ENCODE data around the gene FYCO1. TPM values are rescaled to one million over a fixed set of nuclear protein-coding genes. Genes with fewer than 3 reads are reported as not detected.
A peak's percentile ranks its signal among the peaks of the same experiment; 100 is the strongest.

The FYCO1 gene
- polyA plus RNA-seq, 3 donors, result 0.59 to 5.0 (median 1.3) TPM

DNA sequence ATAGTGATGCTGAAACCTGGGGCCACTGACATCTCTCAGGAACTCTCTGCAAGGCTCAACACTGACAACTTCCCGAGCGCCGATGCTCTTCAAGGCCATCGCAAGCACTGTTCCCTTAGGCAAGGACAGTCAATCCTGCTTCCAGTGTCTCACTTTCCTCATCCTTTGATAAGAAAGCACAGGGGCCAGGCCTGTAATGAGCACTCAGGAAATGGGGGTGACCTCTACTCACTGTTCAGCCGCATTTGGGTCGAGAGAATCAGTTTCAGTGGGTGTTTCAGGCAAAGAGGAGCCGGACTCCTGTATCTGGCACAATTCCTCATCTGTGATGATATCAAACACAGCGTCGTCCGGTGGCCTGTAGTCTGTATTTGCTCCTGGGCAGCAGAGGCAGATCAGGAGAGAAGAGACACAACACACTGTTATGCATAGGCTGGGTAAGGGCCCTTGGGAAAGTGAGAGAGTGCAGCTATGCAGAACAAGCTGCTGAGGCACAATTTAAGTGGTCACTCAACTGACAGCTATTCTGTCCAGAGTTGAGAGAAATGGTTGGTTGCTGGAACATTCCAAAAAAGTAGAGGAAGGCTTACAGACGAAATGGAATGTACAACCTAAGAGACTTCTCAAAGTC is 40.5 kb downstream of the FYCO1 start:
- Histone ChIP-seq H3K27me3 (ENCODE audit: control insufficient read depth in 2 of 2, insufficient read depth in 2 of 2, low read length in 2 of 2) (no peaks in the 10 kb centered on the region), H3K27ac (ENCODE audit: low read depth in 1 of 2, low read length in 2 of 2) (no peak overlapping the region), H3K79me2 (ENCODE audit: insufficient read depth, low read length) (no peaks in the 10 kb centered on the region), H3K4me3 (replicated peaks in 1 of 3; ENCODE audit: low read depth in 2 of 3, low read length in 3 of 3) (no peak overlapping the region), H4K20me1 (ENCODE audit: insufficient read depth, low read length) (no peaks in the 10 kb centered on the region), H3K9me3 (replicated peaks in 1 of 2; ENCODE audit: control insufficient read depth in 1 of 2, insufficient read depth in 1 of 2, low read length in 2 of 2) (no peaks in the 10 kb centered on the region), H2AFZ (ENCODE audit: insufficient read depth, low read depth, low read length, poor library complexity, severe bottlenecking) (no peak overlapping the region), H3K36me3 (replicated peaks in 1 of 2; ENCODE audit: control insufficient read depth in 1 of 2, insufficient read depth in 2 of 2, low read length in 2 of 2) (peaks cover 94 to 99% of the 10 kb centered on the region in 2 donors), H3K4me1 (ENCODE audit: control insufficient read depth in 1 of 2, insufficient read depth in 2 of 2, low read length in 2 of 2) (no peaks in the 10 kb centered on the region), H3K4me2 (replicated peaks; ENCODE audit: extremely low read depth, low read length, poor library complexity, severe bottlenecking) (no peak overlapping the region), H3K9ac (ENCODE audit: insufficient read depth, low read length, poor library complexity, severe bottlenecking) (no peak overlapping the region)
- no peak for DNase-seq
- H3K36me3 Mint-ChIP-seq, result peaks cover 95 to 99% of the 10 kb centered on the region in 2 donors
- peaks cover 0 to 2% (median 0%) of the 10 kb centered on the region in 7 donors for H3K9me3 Mint-ChIP-seq
- peak overlapping the region in 2 of 7 donors; percentile 8 to 22 for H3K27ac Mint-ChIP-seq
- no peak overlapping the region for H3K4me3 Mint-ChIP-seq
- peaks cover 0 to 3% (median 2%) of the 10 kb centered on the region in 3 donors for H3K27me3 Mint-ChIP-seq (ENCODE audit: low read depth in 3 of 3)
- H3K4me1 Mint-ChIP-seq, result no peaks in the 10 kb centered on the region
- intact Hi-C loops (cut with micrococcal nuclease), result no loop called here
- TF ChIP-seq, protein P1, sequence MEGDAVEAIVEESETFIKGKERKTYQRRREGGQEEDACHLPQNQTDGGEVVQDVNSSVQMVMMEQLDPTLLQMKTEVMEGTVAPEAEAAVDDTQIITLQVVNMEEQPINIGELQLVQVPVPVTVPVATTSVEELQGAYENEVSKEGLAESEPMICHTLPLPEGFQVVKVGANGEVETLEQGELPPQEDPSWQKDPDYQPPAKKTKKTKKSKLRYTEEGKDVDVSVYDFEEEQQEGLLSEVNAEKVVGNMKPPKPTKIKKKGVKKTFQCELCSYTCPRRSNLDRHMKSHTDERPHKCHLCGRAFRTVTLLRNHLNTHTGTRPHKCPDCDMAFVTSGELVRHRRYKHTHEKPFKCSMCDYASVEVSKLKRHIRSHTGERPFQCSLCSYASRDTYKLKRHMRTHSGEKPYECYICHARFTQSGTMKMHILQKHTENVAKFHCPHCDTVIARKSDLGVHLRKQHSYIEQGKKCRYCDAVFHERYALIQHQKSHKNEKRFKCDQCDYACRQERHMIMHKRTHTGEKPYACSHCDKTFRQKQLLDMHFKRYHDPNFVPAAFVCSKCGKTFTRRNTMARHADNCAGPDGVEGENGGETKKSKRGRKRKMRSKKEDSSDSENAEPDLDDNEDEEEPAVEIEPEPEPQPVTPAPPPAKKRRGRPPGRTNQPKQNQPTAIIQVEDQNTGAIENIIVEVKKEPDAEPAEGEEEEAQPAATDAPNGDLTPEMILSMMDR (IDR thresholded peaks at IDR 0.05), result no peak
- 86% methylated on average over 9 of the region's 11 CpGs for WGBS (ENCODE audit: insufficient coverage)

DNA sequence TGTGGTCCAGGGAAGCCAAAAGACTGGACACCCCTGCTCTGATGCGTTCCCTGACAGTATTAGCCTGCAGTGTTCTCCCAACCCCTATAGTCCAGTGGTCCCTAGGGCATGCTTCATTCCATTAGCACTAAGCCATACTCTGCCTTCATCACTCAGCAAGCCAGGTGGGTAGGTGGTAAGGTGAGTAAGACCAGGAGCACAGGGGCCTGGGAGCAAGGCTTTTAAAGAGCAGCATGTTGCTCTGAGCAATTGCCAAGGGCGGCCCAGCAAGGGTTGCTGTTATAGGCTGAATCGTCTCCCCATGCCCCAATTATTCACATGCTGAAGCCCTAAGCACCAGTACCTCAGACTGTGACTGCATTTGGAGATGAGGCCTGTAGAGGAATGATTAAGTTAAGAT is 41.3 kb downstream of the FYCO1 start:
- H3K9me3 Mint-ChIP-seq, result peaks cover 0 to 2% (median 0%) of the 10 kb centered on the region in 7 donors
- Histone ChIP-seq H3K9me3 (replicated peaks in 1 of 2; ENCODE audit: control insufficient read depth in 1 of 2, insufficient read depth in 1 of 2, low read length in 2 of 2) (no peaks in the 10 kb centered on the region), H3K4me1 (ENCODE audit: control insufficient read depth in 1 of 2, insufficient read depth in 2 of 2, low read length in 2 of 2) (no peaks in the 10 kb centered on the region), H2AFZ (ENCODE audit: insufficient read depth, low read depth, low read length, poor library complexity, severe bottlenecking) (no peak overlapping the region), H3K27me3 (ENCODE audit: control insufficient read depth in 2 of 2, insufficient read depth in 2 of 2, low read length in 2 of 2) (no peaks in the 10 kb centered on the region), H3K36me3 (replicated peaks in 1 of 2; ENCODE audit: control insufficient read depth in 1 of 2, insufficient read depth in 2 of 2, low read length in 2 of 2) (peaks cover 94 to 99% of the 10 kb centered on the region in 2 donors), H3K79me2 (ENCODE audit: insufficient read depth, low read length) (no peaks in the 10 kb centered on the region), H3K4me3 (replicated peaks in 1 of 3; ENCODE audit: low read depth in 2 of 3, low read length in 3 of 3) (no peak overlapping the region), H4K20me1 (ENCODE audit: insufficient read depth, low read length) (no peaks in the 10 kb centered on the region), H3K27ac (ENCODE audit: low read depth in 1 of 2, low read length in 2 of 2) (no peak overlapping the region), H3K4me2 (replicated peaks; ENCODE audit: extremely low read depth, low read length, poor library complexity, severe bottlenecking) (no peak overlapping the region), H3K9ac (ENCODE audit: insufficient read depth, low read length, poor library complexity, severe bottlenecking) (no peak overlapping the region)
- no peak overlapping the region for H3K4me3 Mint-ChIP-seq
- peaks cover 95 to 99% of the 10 kb centered on the region in 2 donors for H3K36me3 Mint-ChIP-seq
- DNase-seq, result no peak
- TF ChIP-seq, protein P1 (IDR thresholded peaks at IDR 0.05), result no peak
- peaks cover under 1 to 4% (median 3%) of the 10 kb centered on the region in 3 donors for H3K27me3 Mint-ChIP-seq (ENCODE audit: low read depth in 3 of 3)
- 100% methylated on average over 1 of the region's 3 CpGs for WGBS (ENCODE audit: insufficient coverage)
- intact Hi-C loops (cut with micrococcal nuclease), result no loop called here
- H3K4me1 Mint-ChIP-seq, result no peaks in the 10 kb centered on the region
- peak overlapping the region in 1 of 7 donors; percentile 3 for H3K27ac Mint-ChIP-seq
